Mononuclear cell (primary cell): ENCODE data around the gene CCDC171. TPM values are rescaled to one million over a fixed set of nuclear protein-coding genes. Genes with fewer than 3 reads are reported as not detected.
"Not testable (repeated sequence)": the region's sequence is repeated elsewhere in the genome, so short reads cannot be mapped to it uniquely, and the experiment has no call there.

Experiments used
- H3K27me3 ChIP-seq: 2 replicates; pipeline ENCODE4 v1.6.0; 2011; ENCODE audit warnings: low read length, control low read depth; ENCODE audit not compliant: insufficient read depth
- H3K4me1 ChIP-seq: 2 replicates; pipeline ENCODE4 v1.5.1; 2011; ENCODE audit warnings: mild to moderate bottlenecking, low read length, control low read depth; ENCODE audit not compliant: insufficient read depth
- H3K4me3 ChIP-seq: 2 replicates; pipeline ENCODE4 v1.5.1; 2011; ENCODE audit warnings: mild to moderate bottlenecking, low read length, moderate library complexity
- H3K9me3 ChIP-seq: 2 replicates; pipeline ENCODE4 v1.5.1; 2011; ENCODE audit warnings: low read depth, mild to moderate bottlenecking, control low read depth, low read length
- total RNA-seq: library from RNA; depleted of rRNA; stranded (reverse); fragments of >200 nt; gene quantifications from one replicate; pipeline ENCODE4 v1.2.3, GENCODE V29; 2012

CCDC171 gene
- total RNA-seq, 1 donor = 1.3 TPM

DNA sequence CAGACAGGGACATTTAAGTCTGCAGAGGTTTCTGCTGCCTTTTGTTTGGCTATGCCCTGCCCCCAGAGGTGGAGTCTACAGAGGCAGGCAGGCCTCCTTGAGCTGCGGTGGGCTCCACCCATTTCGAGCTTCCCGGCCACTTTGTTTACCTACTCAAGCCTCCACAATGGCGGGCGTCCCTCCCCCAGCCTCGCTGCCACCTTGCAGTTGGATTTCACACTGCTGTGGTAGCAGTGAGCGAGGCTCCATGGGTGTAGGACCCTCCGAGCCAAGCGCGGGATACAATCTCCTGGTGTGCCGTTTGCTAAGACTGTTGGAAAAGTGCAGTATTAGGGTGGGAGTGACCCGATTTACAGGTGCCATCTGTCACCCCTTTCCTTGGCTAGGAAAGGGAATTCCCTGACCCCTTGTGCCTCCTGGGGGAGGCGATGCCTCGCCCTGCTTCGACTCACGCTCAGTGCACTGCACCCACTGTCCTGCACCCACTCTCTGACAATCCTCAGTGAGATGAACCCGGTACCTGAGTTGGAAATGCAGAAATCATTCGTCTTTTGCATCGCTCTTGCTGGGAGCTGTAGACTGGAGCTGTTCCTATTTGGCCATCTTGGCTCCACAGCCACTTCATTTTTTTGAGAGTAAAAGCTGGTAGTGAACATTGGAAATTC lies 48.0 kb downstream of the CCDC171 start:
- not testable (repeated sequence) for H3K4me1 ChIP-seq, H3K9me3 ChIP-seq, H3K27me3 ChIP-seq, H3K4me3 ChIP-seq

DNA sequence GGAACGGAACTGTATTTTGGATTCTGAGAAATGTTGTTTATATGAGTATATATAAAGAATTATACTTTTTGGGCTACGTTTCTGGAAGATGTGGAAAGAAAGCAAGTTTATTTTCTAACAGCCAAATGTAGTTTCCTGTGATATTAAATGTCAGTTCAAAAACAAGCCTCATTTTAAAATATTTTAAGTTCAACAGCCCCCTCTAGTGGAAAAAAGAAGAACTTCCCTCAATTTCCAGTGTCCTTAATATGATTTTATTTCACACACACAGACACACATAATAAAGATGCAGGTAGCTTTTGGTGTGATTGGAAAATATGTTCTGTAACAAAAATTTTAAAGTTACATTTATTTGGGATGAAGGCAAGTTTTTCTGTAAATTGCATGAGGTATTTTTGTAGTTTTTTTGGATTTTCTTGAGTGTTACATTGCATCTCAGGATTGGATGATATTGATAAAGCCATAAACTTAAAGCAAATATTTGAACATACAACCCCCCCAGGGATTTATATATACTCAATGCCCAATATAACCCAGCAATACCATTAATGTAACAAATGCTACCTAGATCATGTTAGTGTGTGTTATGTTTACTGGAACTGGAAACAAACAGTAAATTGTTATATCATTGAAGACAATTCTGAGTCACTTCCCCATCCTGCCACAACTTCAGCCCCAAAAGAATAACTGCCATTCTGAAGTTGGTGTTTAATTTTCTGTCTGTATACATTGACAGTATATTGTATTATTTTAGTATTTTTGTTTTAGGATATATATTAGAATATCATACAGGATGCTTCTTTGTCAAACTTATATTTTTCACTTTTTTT lies 54.0 kb downstream of the CCDC171 start:
- no peaks in the 10 kb centered on the region for H3K9me3 ChIP-seq
- no peak overlapping the region for H3K4me3 ChIP-seq
- no peaks in the 10 kb centered on the region for H3K4me1 ChIP-seq
- H3K27me3 ChIP-seq = no peaks in the 10 kb centered on the region

DNA sequence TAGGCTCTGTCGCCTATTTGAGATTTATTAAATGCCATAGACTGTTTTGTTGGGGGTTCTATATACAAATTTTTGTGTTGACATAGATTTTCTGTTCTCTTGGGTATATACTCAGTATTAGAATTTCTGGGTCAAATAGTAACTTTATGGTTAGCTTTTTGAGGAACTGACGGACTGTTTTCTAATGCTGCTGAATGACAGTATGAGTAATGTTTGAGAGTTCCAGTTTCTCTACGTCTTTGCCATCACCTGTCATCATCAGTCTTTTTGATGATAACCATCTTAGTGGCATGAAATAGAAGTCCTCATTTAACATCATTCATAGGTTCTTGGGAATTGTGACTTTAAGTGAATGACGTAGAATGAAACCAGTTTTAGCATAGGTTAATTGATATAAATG lies 60.1 kb downstream of the CCDC171 start:
- H3K4me1 ChIP-seq = no peaks in the 10 kb centered on the region
- H3K4me3 ChIP-seq = no peak overlapping the region
- H3K27me3 ChIP-seq = no peaks in the 10 kb centered on the region
- H3K9me3 ChIP-seq = no peaks in the 10 kb centered on the region

DNA sequence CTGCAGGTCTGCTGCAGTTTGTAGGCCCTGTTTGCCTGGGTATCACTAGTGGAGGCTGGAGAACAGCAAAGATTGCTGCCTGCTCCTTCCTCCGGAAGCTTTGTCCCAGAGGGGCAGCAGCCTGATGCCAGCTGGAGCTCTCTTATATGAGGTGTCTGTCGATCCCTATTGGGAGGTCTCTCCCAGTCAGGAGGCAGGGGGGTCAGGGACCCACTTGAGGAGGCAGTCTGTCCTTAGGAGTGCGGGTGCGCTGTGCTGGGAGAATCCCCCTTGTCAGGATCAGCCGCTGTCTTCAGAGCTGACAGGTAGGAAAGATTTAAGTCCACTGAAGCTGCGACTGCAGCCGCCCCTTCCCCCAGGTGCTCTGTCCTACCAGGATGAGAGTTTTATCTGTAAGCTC lies 64.9 kb downstream of the CCDC171 start:
- H3K27me3 ChIP-seq = no peaks in the 10 kb centered on the region
- H3K4me1 ChIP-seq = no peaks in the 10 kb centered on the region
- no peaks in the 10 kb centered on the region for H3K9me3 ChIP-seq
- H3K4me3 ChIP-seq = no peak overlapping the region

DNA sequence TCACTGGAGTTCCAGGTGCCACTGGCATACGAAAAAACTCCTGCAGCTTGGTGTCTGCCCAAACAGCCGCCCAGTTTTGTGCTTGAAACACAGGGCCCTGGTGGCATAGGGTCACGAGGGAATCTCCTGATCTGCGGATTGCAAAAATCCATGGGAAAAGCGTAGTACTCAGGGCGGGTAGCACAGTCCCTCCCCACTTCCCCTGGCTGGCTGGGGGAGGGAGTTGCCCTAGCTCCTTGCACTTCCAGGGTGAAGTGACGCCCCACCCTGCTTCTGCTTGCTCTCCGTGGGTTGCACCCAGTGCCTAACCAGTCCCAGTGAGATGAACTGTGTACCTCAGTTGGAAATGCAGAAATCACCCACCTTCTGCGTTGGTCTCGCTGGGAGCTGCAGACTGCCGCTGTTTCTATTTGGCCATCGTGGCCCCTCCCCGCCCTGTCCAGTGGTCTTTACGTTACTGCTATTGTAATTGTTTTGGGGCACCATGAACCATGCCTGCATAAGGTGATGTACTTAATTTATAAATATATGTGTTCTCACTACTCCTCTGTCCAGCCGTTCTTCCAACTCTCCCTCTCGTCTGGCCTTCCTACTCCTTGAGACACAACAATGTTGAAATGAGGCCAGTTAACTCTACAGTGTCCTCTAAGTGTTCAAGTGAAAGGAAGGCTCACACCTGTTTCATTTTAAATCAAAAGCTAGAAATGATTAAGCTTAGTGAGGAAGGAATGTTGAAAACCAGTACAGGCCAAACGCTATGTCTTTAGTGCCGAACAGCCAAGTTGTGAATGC lies 65.9 kb downstream of the CCDC171 start:
- Histone ChIP-seq H3K9me3 (no peaks in the 10 kb centered on the region), H3K4me3 (no peak overlapping the region), H3K27me3 (no peaks in the 10 kb centered on the region), H3K4me1 (no peaks in the 10 kb centered on the region)

DNA sequence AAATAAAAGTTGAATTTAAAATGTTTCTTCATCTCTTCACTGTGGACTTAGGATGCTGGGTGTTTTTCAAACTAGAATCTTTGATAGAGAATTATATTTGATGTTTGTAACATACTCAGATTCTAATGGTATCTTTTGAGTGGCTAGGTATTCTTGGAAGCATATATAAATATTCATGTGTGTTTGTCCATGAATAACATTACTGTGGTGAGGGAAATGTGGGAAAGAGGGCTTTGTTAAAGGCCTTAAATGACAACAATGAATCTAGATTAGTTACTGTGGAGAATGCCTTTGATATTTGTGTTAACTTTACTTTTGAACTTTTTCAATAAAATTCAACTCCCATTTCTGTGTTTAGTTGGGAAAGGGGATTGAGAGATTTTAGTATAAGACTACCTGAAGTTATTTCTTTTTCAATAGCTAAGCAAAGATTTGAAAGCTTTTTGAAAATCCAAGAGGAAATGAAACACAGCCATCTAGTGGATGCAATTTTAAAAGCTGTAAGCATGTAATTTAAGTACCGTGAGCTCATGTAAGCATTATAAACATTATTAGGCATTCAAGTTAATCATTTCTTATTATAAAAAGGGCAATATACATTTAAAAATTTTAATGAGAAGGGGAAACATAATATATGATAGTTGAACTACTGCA lies 69.6 kb downstream of the CCDC171 start:
- Histone ChIP-seq H3K4me1 (no peaks in the 10 kb centered on the region), H3K27me3 (no peaks in the 10 kb centered on the region), H3K9me3 (no peaks in the 10 kb centered on the region), H3K4me3 (no peak overlapping the region)

DNA sequence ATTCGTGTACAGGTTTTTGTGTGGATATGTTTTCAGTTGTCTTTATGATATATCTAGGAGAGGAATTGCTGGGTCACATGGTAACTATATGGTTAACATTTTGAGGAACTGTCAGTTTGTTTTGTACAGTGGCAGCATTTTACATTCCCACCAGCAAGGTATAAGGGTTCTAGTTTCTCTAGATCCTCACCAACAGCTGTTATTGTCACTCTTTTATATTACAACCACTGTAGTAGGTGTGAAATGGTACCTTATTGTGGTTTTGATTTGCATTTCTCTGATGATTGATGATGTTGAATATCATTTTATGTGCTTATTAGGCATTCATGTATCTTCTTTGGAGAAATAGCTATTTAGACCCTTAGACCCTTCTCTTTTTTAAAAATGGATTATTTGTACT lies 82.9 kb downstream of the CCDC171 start:
- H3K4me3 ChIP-seq = no peak overlapping the region
- no peaks in the 10 kb centered on the region for H3K27me3 ChIP-seq
- no peaks in the 10 kb centered on the region for H3K4me1 ChIP-seq
- no peaks in the 10 kb centered on the region for H3K9me3 ChIP-seq

DNA sequence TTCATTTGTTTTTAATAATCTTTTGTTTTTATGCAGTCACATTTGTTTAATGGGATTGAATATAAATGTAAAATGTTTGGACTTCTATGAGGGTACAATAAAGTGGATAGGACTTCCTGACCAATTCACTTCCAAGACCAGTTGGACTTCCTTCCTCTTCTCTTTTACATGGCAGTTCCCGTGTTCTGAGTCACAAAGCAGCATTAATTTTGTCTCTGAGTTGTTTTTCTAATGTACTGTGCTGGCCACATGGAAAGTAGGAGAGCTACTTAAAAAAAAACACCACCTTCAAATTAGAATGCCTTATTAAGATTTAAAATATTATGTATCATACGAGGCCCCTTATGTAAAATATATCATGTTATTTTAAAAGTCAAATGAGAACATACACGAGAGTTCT lies 87.3 kb downstream of the CCDC171 start:
- Histone ChIP-seq H3K4me3 (no peak overlapping the region), H3K9me3 (no peaks in the 10 kb centered on the region), H3K4me1 (no peaks in the 10 kb centered on the region), H3K27me3 (no peaks in the 10 kb centered on the region)

DNA sequence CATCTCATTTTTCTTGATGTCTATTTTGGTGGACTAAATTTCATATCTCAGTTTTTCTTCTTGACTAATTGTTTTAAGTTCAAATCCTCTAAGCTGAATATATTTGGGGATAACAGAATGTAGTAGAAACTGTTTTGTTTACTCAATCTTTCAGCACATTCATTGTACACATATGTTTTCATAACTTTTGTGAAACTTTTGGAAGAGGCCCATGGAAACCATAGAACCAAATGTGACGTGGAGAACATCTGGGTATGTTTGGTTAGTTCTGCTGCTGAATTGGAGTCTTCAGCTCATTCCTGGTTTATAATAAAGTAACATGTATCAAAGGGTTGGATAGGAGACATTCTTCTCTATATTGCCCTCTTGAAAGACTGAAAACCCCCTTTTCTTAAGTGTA lies 88.4 kb downstream of the CCDC171 start:
- H3K9me3 ChIP-seq = no peaks in the 10 kb centered on the region
- H3K27me3 ChIP-seq = no peaks in the 10 kb centered on the region
- H3K4me3 ChIP-seq = no peak overlapping the region
- no peaks in the 10 kb centered on the region for H3K4me1 ChIP-seq

DNA sequence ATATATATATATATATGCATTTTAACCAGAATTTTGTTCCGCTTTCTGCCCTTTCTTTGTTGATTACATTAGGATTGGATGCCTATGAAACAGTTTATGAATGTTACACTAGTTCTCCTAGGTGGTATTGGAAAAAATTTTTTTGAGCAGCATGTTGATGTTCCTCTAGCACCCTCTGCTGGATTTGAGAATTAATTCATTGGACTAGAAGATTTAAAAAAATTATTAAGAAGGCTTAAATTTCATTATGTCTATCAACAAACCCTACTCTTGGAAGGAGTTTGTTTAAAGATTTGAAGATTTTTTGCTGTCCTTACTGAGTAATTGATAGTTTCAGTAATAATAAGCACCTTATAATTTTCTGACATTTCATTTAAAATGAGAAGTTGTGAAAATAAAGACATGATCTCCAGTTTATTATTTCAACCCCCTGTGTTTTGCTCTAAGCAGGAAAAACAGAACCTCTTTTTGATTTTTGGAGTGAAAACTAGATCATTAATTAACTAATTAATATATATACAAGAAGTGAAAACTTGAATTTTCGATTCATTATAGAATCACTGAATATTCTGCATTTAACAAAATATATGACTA lies 89.6 kb downstream of the CCDC171 start:
- H3K4me3 ChIP-seq = no peak overlapping the region
- H3K4me1 ChIP-seq = no peaks in the 10 kb centered on the region
- H3K27me3 ChIP-seq = no peaks in the 10 kb centered on the region
- no peaks in the 10 kb centered on the region for H3K9me3 ChIP-seq

DNA sequence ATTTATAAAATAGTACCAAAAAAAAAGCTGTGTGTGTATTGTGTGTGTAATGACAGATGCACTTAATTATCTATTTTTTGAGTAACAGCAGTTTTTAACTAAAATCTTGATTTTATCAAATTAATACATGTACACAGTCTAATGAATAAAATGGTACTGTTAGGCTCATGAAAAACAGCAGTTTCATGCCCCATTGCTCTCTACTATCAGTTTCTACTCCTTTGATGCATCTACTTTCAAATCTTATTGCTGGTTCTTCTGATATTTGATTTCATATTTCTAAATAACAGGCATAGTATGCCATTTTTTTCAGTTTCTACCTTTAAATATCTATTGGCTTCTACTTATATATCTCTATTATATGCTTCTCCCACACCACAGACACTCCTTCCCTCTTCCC lies 117.4 kb downstream of the CCDC171 start:
- Histone ChIP-seq H3K4me1 (no peaks in the 10 kb centered on the region), H3K27me3 (no peaks in the 10 kb centered on the region), H3K4me3 (no peak overlapping the region), H3K9me3 (no peaks in the 10 kb centered on the region)

DNA sequence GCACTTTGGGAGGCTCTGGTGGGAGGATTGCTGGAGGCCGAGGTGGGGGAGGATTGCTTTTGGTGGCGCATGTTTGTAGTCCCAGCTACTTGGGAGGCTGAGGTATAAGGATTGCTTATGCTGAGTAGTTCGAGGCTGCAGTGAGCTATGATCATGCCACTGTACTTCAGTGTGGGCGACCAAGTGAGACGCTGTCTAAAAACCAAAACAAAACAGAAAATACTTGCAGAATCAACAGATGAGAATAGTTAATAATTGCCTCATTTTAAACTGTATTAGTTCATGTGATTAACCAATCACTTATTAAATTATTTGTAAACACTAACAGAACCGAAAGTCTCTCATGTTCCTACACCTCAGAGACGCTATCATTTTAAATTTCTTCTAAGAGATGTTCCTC lies 118.1 kb downstream of the CCDC171 start:
- no peaks in the 10 kb centered on the region for H3K4me1 ChIP-seq
- no peak overlapping the region for H3K4me3 ChIP-seq
- H3K9me3 ChIP-seq = no peaks in the 10 kb centered on the region
- H3K27me3 ChIP-seq = no peaks in the 10 kb centered on the region

DNA sequence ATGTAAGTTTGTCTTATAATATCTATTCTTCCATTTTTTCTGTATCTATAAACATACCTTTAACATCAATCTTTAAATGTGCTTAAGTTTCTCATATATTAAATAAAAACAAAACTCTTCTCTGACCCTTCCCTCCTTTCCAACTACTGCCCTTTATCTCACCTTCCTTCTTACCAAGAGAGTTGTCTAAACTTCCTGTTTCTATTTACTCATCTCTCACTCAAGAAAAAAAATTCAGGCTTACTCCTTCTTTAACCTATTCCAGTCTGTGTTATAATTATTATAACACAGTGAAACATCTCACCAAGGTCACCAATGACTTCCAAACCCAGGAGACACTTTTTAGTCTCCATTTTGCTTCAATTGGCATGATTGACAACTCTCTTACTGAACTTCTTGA lies 140.9 kb downstream of the CCDC171 start:
- H3K4me3 ChIP-seq = no peak overlapping the region
- H3K27me3 ChIP-seq = no peaks in the 10 kb centered on the region
- H3K4me1 ChIP-seq = no peaks in the 10 kb centered on the region
- no peaks in the 10 kb centered on the region for H3K9me3 ChIP-seq

DNA sequence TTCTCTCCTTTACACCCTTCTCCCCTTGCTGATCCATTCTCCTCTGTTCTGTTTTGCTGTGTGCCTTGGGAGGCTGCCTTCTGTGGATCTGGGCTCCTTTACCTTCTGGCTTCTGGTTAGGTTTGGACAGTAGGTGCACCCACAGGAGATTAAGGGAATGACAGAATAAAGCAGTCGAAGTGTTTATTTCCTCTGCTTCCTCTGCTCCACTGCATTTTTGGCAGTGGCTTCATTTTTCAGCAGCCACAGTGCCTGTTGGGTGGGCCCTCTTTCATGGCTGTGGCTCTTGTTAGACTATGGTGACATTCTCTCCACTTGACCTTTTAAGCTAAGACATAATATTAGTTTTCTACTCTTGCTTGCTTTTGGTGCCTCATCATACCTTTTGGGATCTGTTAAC lies 144.1 kb downstream of the CCDC171 start:
- no peak overlapping the region for H3K4me3 ChIP-seq

DNA sequence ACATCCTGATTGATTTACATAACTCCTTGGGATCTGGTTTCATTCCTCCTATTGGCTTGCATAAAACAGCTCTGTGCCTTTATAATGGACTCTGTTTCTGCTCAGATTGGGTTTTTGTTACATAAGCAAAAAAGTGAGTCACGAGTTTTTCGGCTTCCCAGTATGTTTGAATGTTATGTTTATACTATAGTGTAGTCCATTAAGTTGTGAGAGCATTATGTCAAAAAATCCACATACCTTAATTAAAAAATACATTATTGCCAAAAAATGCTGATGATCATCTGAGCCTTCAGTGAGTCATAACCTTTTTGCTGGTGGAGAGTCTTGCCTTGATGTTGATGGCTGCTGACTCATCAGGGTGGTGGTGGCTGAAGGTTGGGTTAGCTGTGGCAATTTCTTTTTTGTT lies 144.6 kb downstream of the CCDC171 start:
- no peaks in the 10 kb centered on the region for H3K9me3 ChIP-seq
- H3K4me1 ChIP-seq = no peaks in the 10 kb centered on the region
- H3K27me3 ChIP-seq = no peaks in the 10 kb centered on the region
- H3K4me3 ChIP-seq = no peak overlapping the region

More for the DNA sequence above, 144.1 kb downstream of the CCDC171 start:
- no peaks in the 10 kb centered on the region for H3K9me3 ChIP-seq
- H3K4me1 ChIP-seq = no peaks in the 10 kb centered on the region
- H3K27me3 ChIP-seq = no peaks in the 10 kb centered on the region
